HT1080 (cell line): ENCODE measurements around the gene TBC1D20. TPM values are rescaled to one million over a fixed set of nuclear protein-coding genes. Genes with fewer than 3 reads are reported as not detected.
"Not testable (repeated sequence)": the region's sequence is repeated elsewhere in the genome, so short reads cannot be mapped to it uniquely, and the experiment has no call there.

Source experiments
- DNase-seq: peaks from one replicate; pipeline ENCODE4 v3.0.0-alpha.2; 2015; ENCODE audit warnings: low read depth
- polyA plus RNA-seq, 2 experiments: library from polyadenylated mRNA; depleted of rRNA; stranded (reverse); fragments of >200 nt; gene quantifications; 2 replicates each; pipeline ENCODE4 v1.2.3, GENCODE V29; 2015
- total RNA-seq: library from RNA; depleted of rRNA; stranded (reverse); fragments of >200 nt; shearing (Covaris generic); gene quantifications from 2 replicates; pipeline ENCODE4 v1.2.3, GENCODE V29; 2014; rRNA removed

Gene TBC1D20, protein sequence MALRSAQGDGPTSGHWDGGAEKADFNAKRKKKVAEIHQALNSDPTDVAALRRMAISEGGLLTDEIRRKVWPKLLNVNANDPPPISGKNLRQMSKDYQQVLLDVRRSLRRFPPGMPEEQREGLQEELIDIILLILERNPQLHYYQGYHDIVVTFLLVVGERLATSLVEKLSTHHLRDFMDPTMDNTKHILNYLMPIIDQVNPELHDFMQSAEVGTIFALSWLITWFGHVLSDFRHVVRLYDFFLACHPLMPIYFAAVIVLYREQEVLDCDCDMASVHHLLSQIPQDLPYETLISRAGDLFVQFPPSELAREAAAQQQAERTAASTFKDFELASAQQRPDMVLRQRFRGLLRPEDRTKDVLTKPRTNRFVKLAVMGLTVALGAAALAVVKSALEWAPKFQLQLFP
- 20.4 and 25.2 TPM in 2 replicates for total RNA-seq
- polyA plus RNA-seq (2015; cell fraction: cytosol; rRNA removed): 21.6 and 24.4 TPM in 2 replicates
- polyA plus RNA-seq (2015; cell fraction: nucleus; rRNA removed): 32.4 and 39.2 TPM in 2 replicates

GRCh38 chr20:462199-462991, at the start of gene TBC1D20:
TBC1D20 (minus strand) TSS chr20:462533; CDS start chr20:462405, 128 bp downstream.
- peak; percentile 75 for DNase-seq

DNA sequence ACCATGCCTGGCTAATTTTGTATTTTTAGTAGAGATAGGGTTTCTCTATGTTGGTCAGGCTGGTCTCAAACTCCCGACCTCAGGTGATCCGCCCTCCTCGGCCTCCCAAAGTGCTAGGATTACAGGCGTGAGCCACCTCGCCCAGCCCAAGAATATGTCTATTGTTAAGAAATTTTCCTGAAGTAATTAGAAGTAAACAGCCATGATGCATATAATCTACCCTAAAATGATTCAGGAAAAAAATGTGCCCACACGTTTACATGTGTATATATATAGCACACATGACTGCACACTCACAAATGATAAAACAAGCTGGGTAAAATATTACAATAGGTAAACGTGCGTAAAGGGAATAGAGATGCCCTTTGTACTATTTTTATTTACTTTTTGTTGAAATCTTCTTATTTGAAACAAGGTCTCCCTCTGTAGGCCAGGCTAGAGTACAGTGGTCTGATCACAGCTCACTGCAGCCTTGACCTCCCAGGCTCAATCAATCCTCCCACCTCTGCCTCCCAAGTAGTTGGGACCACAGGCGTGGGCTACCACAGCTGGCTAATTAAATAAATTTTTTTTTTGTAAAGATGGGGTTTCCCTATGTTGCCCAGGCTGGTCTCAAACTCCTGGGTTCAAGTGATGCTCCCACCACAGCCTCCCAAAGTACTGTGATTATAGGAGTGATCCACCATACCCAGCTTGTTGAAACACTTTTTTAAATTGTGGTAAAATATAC, 48.2 kb upstream of the TBC1D20 start:
- DNase-seq: not testable (repeated sequence)

- not testable (repeated sequence) for DNase-seq
Measured at GRCh38 chr20:508364-508787, 46.0 kb upstream of the TBC1D20 start.

DNA sequence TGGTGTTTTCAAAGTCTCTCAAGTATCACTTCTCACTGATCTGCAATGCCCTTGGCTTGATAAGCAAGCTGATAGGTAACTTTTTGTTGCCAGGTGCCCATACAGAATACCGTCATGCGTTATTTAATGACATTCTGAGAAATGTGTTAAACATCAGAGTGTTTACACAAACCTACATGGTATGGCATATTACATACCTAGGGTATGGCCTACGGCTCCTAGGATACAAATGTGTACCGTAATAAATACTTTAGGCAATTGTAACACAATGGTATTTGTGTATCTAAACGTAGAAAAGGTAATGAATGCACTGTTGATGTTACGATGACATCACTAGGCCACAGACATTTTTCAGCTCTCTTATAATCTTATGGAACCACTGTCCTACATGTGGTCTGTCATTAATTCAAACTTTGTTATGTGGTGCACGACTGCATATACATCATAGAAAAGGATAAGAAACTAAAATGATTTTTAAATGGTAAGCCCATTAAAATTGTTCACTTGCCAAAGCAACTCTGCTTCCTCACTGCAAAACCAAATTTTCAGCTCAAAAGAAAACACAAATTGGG, 45.5 kb upstream of the TBC1D20 start:
- DNase-seq: no peak

- DNase-seq: no peak
Measured at GRCh38 chr20:507006-507758, 44.8 kb upstream of the TBC1D20 start.

GRCh38 chr20:504632-505075, 42.3 kb upstream of the TBC1D20 start:
- DNase-seq: no peak

DNA sequence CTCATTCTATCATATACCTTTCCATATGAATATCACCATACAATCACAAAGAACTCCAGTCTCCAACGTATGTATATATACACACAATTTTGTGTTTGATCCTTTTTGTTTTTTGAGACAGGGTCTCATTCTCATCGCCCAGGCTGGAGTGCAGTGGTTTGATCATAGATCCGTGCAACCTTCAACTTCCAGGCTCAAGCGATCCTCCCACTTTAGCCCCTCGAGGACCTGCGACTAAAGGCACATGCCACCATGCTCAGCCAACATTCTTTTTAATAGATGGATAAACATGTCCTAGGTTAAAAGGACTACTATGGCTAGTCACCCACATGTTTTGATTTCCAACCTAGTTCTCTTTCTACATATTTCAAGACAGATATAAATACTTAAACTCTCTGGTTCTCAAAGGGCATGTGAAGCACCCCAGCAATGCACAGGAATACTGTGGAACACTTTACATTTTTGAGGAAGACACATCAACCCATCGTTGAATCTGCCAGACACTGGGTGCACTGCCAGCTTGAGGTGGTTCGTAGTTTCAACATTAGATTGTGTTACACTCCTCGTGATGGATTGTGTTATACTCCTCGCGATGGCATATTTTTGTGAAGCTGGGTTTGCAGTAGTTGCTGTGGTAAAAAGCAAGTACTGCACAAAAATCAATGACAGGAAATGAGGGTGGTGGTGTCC, 40.9 kb upstream of the TBC1D20 start:
- no peak for DNase-seq

DNA sequence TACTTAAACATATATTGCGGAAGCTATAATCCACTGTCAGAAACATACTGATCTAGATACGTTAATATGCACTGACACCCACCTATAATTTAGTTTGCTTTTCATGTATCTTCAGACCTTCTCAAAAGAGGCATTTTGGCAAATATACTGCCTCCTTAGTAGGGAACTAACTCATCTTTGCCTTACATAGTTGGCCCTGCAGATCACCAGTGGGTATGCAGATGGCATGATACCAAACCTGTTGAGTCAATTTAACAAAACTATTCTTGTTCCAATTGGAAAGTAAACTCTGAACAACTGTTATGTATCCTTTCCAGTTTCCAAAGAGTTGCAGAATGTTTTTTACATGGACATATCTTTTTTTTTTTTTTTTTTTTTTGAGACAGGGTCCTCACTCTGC, 35.6 kb upstream of the TBC1D20 start:
- DNase-seq: no peak

DNA sequence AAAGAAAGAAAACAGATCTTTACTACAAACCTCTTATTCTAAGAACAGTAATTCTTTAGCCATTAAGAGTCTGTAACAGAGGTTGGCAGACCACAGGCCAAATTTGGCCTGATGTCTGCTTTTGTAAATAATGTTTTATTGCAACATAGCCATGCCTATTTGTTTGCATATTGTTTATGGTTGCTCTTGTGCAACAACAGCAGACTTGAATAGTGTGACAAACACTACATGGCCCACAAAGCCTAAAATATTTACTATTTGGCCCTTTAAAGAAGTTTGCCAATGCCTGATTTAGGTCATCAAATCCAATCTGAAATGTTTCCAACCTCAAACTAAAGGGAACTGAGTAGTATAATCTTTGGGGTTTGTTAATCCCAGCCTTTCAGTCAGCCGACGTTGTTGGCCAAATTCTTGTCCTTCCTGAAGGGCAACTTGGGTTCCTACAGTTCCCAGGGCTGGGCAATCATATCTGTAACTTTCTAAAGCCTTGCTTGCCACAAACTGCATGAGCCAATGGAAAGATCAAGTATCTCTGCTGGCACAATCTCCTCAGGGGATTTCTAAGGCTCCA, 33.9 kb upstream of the TBC1D20 start:
- DNase-seq: no peak

- no peak for DNase-seq
Measured at GRCh38 chr20:492159-492558, 29.8 kb upstream of the TBC1D20 start.

DNA sequence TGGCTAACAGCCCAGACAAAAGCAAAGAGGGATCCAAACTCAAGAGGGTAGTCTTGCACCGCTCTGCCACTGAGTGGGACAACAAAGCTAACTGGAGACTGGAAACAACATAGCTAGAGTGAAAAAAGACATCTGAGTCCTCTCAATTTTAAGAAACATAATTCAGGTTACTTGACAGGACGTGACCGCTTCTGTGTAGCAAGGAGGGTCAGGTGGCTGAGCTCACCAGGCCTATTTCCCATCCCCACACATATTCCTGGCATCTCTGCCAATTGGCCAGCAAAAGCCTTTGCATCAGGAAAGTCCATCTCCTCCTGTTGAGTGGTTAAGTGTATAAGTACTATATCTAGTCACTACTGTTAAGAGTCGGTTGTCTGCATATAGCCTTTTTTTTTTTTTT, 25.3 kb upstream of the TBC1D20 start:
- DNase-seq: no peak

GRCh38 chr20:483815-484644, 21.7 kb upstream of the TBC1D20 start:
- no peak for DNase-seq

DNA sequence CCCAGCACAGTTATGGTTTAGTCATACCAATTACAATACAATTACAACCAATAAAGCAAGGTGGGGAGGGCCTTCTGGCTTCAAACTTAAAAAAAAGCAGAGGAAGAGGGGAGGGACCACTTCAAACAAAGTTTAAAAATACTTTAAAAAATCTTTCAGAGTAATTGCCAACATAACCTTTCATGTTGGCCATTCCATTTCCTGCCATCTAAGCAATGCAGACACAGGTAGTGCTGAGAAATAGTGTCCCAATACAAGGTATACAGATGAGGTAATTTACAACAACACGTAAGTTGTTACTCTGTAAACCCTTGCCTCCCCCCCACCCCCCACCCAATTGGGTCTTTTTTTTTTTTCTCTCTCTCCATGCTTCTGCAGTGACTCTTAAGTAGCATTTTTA, 18.8 kb upstream of the TBC1D20 start:
- no peak for DNase-seq

GRCh38 chr20:480044-480443, 17.7 kb upstream of the TBC1D20 start:
- no peak for DNase-seq

DNA sequence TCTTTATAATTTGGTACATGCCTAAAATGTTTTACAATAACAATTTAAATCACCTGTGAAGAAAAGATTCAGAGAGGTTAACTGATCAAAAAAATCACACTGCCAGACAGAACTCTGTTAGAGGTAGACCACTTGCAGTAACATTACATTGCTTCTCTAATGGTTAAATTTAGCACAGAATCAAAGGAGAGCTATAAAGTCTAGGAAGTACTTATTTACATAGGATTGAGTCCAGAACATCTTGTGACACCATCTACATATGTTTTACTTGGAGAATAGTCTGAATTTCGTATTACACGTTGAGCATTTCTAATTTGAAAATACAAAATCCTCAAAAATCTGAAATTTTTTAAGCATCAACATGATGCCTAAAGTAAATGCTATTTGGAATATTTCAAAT, 17.2 kb upstream of the TBC1D20 start:
- no peak for DNase-seq

GRCh38 chr20:478949-479429, 16.7 kb upstream of the TBC1D20 start:
- DNase-seq: peak; percentile 67

- DNase-seq: no peak
Measured at GRCh38 chr20:478010-478948, 15.9 kb upstream of the TBC1D20 start.
